ENCODE results near the gene POLD4.

POLD4 gene

DNA sequence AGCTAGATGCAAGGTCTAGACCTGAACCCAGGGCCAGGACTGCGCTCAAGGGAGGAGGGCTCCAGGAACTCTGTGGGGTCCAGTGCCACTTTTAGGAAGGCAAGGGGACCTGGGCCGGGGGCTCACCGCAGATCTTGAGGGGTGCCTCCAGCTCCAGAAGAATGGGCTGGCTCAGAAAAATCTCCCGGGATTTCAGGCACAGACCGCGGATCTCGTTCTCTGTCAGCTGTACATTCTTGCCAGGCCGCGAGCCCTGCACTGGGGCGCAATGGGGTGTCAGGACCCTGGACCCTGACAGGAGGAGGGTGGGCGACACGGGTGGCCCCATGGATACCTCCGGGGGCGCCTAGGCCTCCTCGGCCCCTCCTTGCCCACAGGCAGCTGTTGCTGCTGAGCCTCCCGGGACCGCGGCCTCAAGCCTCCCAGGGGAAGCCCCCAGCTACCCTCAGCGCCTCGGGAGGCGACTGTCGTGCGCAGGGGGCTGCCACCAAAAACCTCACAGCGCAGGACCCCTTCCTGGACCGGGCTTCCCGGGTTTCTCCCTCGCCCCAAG, 47.7 kb upstream of the POLD4 start:
- no peak for DNase-seq (ENCODE audit: low read depth in 1 of 2, low spot score in 1 of 2)
- peak overlapping the region; percentile 86 for H3K27ac ChIP-seq (replicated peaks)
- 0 out of 2 replicates have a peak, but pooled peaks have one; percentile 3 for TF ChIP-seq POLR2AphosphoS5 (IDR thresholded peaks at IDR 0.05; ENCODE audit: low read depth)
- TF ChIP-seq, protein P1, sequence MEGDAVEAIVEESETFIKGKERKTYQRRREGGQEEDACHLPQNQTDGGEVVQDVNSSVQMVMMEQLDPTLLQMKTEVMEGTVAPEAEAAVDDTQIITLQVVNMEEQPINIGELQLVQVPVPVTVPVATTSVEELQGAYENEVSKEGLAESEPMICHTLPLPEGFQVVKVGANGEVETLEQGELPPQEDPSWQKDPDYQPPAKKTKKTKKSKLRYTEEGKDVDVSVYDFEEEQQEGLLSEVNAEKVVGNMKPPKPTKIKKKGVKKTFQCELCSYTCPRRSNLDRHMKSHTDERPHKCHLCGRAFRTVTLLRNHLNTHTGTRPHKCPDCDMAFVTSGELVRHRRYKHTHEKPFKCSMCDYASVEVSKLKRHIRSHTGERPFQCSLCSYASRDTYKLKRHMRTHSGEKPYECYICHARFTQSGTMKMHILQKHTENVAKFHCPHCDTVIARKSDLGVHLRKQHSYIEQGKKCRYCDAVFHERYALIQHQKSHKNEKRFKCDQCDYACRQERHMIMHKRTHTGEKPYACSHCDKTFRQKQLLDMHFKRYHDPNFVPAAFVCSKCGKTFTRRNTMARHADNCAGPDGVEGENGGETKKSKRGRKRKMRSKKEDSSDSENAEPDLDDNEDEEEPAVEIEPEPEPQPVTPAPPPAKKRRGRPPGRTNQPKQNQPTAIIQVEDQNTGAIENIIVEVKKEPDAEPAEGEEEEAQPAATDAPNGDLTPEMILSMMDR (IDR thresholded peaks at IDR 0.05; ENCODE audit: insufficient read depth, low read length) = no peak
- H3K4me3 ChIP-seq (replicated peaks; ENCODE audit: insufficient read depth, low read length) = peak overlapping the region; percentile 75
- no peaks in the 10 kb centered on the region for H3K27me3 ChIP-seq (ENCODE audit: insufficient read depth, poor library complexity, severe bottlenecking)

DNA sequence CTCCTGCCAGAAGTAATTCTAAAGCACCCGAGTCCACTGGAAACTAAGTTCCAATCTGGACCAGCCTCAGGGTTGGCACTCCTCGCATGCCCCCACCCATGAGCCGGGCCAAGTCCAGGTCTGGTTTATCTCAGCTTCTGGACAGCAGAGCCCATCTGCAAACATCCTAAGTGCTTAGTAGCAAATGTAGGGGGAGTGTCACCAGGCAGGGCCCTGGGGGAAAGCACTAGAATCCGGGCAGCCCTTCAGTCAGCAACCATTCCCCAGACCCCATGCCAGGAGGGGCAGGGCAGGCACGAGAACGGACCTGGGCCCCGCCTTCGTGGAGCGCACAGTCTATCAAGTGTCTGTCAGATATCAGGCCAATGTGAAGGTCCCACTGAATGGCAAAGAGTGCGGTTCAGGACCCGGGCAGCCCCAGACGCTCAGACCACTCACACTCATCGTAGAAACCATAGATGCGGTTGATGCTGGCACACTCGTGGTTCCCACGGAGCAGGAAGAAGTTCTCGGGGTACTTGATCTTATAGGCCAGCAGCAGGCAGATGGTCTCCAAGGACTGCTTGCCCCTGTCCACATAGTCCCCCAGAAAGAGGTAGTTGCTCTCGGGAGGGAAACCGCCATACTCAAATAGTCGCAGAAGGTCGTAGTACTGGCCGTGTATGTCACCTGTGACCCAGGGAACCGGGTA, 47.0 kb upstream of the POLD4 start:
- peak overlapping the region; percentile 75 for H3K4me3 ChIP-seq (replicated peaks; ENCODE audit: insufficient read depth, low read length)
- H3K27me3 ChIP-seq (ENCODE audit: insufficient read depth, poor library complexity, severe bottlenecking) = no peaks in the 10 kb centered on the region
- TF ChIP-seq POLR2AphosphoS5 (IDR thresholded peaks at IDR 0.05; ENCODE audit: low read depth) (peak; percentile 14; the same call in 1 of the 2 replicates), SPI1 (IDR thresholded peaks at IDR 0.05; ENCODE audit: borderline replicate concordance, low read depth) (no peak), GABPA (IDR thresholded peaks at IDR 0.05; ENCODE audit: low read depth) (no peak)
- TF ChIP-seq, protein P1 (IDR thresholded peaks at IDR 0.05; ENCODE audit: insufficient read depth, low read length) = no peak
- H3K27ac ChIP-seq (replicated peaks) = peak overlapping the region; percentile 86
- peak in 1 of 2 experiments; percentile 44 for DNase-seq (ENCODE audit: low read depth in 1 of 2, low spot score in 1 of 2)

DNA sequence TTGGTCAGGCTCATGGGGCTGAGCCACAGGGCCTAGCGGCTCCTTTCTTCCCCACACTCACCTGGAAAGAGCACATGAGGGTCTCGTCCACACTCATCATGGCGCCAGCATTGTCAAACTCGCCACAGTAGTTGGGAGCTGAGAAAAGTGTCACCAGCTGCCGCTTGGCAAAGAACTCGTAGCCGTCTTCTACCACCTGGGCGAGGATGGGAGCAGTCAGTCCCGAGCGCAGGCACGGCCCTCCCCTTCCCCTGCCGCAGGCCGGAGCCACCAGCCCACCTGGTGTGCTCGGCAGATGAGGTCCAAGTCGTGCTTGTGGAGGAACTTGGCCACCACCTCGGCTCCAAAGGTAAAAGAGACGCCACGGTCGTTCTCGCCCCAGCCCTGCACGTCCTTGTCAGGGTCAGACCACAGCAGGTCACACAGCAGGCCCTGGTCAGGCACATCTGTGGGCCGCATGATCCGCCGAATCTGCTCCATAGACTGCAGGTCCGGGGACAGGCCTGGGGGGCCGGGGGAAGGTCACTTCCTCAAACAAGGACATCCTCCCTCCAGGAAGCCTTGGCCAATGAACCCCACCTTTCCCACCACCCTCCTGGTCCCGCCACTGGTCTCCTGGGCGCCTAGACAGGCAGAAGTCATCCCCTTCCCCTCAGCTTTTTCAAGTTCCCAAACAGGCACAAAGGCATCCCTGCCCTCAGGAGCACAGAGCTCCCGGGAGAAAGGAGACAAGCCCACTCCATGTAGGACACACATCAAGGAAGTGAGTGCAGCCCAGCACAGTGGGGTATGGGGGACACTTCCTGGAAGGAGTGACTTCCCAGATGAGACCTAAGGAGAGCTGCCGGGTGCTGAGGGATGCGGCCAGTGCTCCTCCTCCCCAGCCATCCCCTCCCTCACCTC, 45.6 kb upstream of the POLD4 start:
- no peak for TF ChIP-seq SPI1 (IDR thresholded peaks at IDR 0.05; ENCODE audit: borderline replicate concordance, low read depth)
- peak; percentile 15; the same call in 1 of the 2 replicates for TF ChIP-seq POLR2AphosphoS5 (IDR thresholded peaks at IDR 0.05; ENCODE audit: low read depth)
- TF ChIP-seq, protein P1 (IDR thresholded peaks at IDR 0.05; ENCODE audit: insufficient read depth, low read length) = no peak
- TF ChIP-seq GABPA (IDR thresholded peaks at IDR 0.05; ENCODE audit: low read depth) = no peak
- TF ChIP-seq, protein P2, sequence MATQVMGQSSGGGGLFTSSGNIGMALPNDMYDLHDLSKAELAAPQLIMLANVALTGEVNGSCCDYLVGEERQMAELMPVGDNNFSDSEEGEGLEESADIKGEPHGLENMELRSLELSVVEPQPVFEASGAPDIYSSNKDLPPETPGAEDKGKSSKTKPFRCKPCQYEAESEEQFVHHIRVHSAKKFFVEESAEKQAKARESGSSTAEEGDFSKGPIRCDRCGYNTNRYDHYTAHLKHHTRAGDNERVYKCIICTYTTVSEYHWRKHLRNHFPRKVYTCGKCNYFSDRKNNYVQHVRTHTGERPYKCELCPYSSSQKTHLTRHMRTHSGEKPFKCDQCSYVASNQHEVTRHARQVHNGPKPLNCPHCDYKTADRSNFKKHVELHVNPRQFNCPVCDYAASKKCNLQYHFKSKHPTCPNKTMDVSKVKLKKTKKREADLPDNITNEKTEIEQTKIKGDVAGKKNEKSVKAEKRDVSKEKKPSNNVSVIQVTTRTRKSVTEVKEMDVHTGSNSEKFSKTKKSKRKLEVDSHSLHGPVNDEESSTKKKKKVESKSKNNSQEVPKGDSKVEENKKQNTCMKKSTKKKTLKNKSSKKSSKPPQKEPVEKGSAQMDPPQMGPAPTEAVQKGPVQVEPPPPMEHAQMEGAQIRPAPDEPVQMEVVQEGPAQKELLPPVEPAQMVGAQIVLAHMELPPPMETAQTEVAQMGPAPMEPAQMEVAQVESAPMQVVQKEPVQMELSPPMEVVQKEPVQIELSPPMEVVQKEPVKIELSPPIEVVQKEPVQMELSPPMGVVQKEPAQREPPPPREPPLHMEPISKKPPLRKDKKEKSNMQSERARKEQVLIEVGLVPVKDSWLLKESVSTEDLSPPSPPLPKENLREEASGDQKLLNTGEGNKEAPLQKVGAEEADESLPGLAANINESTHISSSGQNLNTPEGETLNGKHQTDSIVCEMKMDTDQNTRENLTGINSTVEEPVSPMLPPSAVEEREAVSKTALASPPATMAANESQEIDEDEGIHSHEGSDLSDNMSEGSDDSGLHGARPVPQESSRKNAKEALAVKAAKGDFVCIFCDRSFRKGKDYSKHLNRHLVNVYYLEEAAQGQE (IDR thresholded peaks at IDR 0.05; ENCODE audit: insufficient replicate concordance, low read depth) = no peak
- peak overlapping the region; percentile 19; the same call in 1 of the 2 replicates for H3K27ac ChIP-seq (replicated peaks)

GRCh38 chr11:67397986-67398660, 44.8 kb upstream of the POLD4 start:
- DNase-seq (ENCODE audit: low read depth in 1 of 2, low spot score in 1 of 2) = no peak
- Histone ChIP-seq H3K27ac (replicated peaks) (no peak overlapping the region), H3K4me3 (replicated peaks; ENCODE audit: insufficient read depth, low read length) (no peak overlapping the region)

More for the DNA sequence above, 45.6 kb upstream of the POLD4 start:
- Histone ChIP-seq H3K4me3 (replicated peaks; ENCODE audit: insufficient read depth, low read length) (no peak overlapping the region), H3K27me3 (ENCODE audit: insufficient read depth, poor library complexity, severe bottlenecking) (no peaks in the 10 kb centered on the region)
- no peak for DNase-seq (ENCODE audit: low read depth in 1 of 2, low spot score in 1 of 2)

More at GRCh38 chr11:67397986-67398660, 44.8 kb upstream of the POLD4 start:
- TF ChIP-seq SPI1 (IDR thresholded peaks at IDR 0.05; ENCODE audit: borderline replicate concordance, low read depth) (no peak), GABPA (IDR thresholded peaks at IDR 0.05; ENCODE audit: low read depth) (no peak), POLR2AphosphoS5 (IDR thresholded peaks at IDR 0.05; ENCODE audit: low read depth) (no peak)
- TF ChIP-seq, protein P2 (IDR thresholded peaks at IDR 0.05; ENCODE audit: insufficient replicate concordance, low read depth) = no peak
- TF ChIP-seq, protein P1 (IDR thresholded peaks at IDR 0.05; ENCODE audit: insufficient read depth, low read length) = no peak
- H3K27me3 ChIP-seq (ENCODE audit: insufficient read depth, poor library complexity, severe bottlenecking) = no peaks in the 10 kb centered on the region

All from HL-60 (cell line).